NOMO-1 treated with DMSO at 0.1 percent for 48 hours (cell line): ENCODE results near the gene MRS2.

ENCODE experiments used
- DNase-seq: peaks from one replicate; lab custom pipeline; 2025; ENCODE audit not compliant: unreplicated experiment; lab: John Stamatoyannopoulos, UW

MRS2 gene

DNA sequence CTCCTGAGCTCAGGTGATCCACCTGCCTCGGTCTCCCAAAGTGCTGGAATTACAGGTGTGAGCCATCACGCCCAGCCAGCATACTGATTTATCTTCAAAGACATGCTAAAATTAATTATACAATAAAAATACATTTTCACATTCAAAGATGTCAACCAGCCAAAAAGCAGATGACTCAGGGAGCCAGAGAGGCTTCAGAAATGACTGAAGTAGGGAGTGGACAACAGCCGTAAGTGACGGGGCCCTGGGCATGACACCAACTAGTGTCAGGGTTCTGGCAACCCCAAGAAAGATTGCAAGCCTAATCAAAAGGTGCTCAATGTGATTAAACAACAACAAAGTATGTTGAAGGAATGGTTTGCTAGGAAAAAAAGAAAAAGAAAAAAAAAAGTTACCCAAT is 58.2 kb downstream of the MRS2 start:
- no peak for DNase-seq

GRCh38 chr6:24464253-24465038 is 61.7 kb downstream of the MRS2 start:
- no peak for DNase-seq

DNA sequence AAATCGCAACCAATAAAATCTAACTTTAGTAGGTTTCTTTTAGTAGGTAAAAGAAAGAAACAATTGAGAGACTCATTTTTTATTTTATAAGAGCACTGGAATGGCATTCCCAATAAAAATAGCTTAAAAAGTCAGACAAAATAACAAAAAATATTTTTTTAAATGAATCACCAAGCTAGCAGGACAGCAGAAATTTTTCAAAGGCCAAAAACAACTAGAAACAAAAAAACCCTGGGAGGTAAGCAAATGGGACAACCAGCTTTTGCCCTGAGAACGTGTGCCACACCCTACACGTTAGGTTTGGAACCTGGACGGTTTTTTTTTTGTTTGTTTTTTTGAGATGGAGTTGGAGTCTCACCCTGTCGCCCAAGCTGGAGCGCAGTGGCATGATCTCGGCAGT is 67.1 kb downstream of the MRS2 start:
- no peak for DNase-seq

- no peak for DNase-seq
These were observed 69.4 kb downstream of the MRS2 start for GRCh38 chr6:24472181-24472580.
